ENCODE data around the gene BBS5.
"Not testable (repeated sequence)": the region's sequence is repeated elsewhere in the genome, so short reads cannot be mapped to it uniquely, and the experiment has no call there.

Gene BBS5

GRCh38 chr2:169446452-169446851, 32.8 kb upstream of the BBS5 start:
- H3K36me3 ChIP-seq (replicated peaks; ENCODE audit: low read depth, low read length): no peaks in the 10 kb centered on the region
- H3K79me2 ChIP-seq (ENCODE audit: low read length): no peaks in the 10 kb centered on the region
- H2AFZ ChIP-seq (ENCODE audit: low read depth, low read length): no peak overlapping the region
- H4K20me1 ChIP-seq (ENCODE audit: insufficient read depth, low read length): no peaks in the 10 kb centered on the region
- no peaks in the 10 kb centered on the region for H3K4me1 ChIP-seq (ENCODE audit: low read length)
- no peaks in the 10 kb centered on the region; the same call in 1 of the 2 replicates for H3K27me3 ChIP-seq (ENCODE audit: low read depth, low read length)
- H3K4me3 ChIP-seq (ENCODE audit: low read length): no peak overlapping the region
- TF ChIP-seq EZH2phosphoT487 (IDR thresholded peaks at IDR 0.05; ENCODE audit: low read depth): no peak
- TF ChIP-seq CTCF (IDR thresholded peaks at IDR 0.05; ENCODE audit: low read depth, low read length): no peak
- no peak overlapping the region for H3K4me2 ChIP-seq (ENCODE audit: low read length)
- no peak overlapping the region for H3K27ac ChIP-seq (ENCODE audit: low read length)
- no peak overlapping the region for H3K9ac ChIP-seq (ENCODE audit: low read length)
- H3K9me3 ChIP-seq (ENCODE audit: insufficient read depth, low read length): no peaks in the 10 kb centered on the region

GRCh38 chr2:169448316-169448715, 31.0 kb upstream of the BBS5 start:
- Histone ChIP-seq H3K9me3 (ENCODE audit: insufficient read depth, low read length) (no peaks in the 10 kb centered on the region), H3K27ac (ENCODE audit: low read length) (no peak overlapping the region), H3K27me3 (ENCODE audit: low read depth, low read length) (no peaks in the 10 kb centered on the region), H3K4me2 (ENCODE audit: low read length) (no peak overlapping the region), H3K79me2 (ENCODE audit: low read length) (no peaks in the 10 kb centered on the region), H4K20me1 (ENCODE audit: insufficient read depth, low read length) (no peaks in the 10 kb centered on the region), H3K9ac (ENCODE audit: low read length) (no peak overlapping the region), H2AFZ (ENCODE audit: low read depth, low read length) (no peak overlapping the region), H3K36me3 (replicated peaks; ENCODE audit: low read depth, low read length) (no peaks in the 10 kb centered on the region), H3K4me1 (ENCODE audit: low read length) (no peaks in the 10 kb centered on the region), H3K4me3 (ENCODE audit: low read length) (no peak overlapping the region)
- TF ChIP-seq CTCF (IDR thresholded peaks at IDR 0.05; ENCODE audit: low read depth, low read length) (no peak), EZH2phosphoT487 (IDR thresholded peaks at IDR 0.05; ENCODE audit: low read depth) (no peak)

GRCh38 chr2:169448865-169449264, 30.4 kb upstream of the BBS5 start:
- no peak overlapping the region for H3K27ac ChIP-seq (ENCODE audit: low read length)
- no peaks in the 10 kb centered on the region for H3K79me2 ChIP-seq (ENCODE audit: low read length)
- no peak overlapping the region for H3K4me3 ChIP-seq (ENCODE audit: low read length)
- no peaks in the 10 kb centered on the region for H3K9me3 ChIP-seq (ENCODE audit: insufficient read depth, low read length)
- no peak overlapping the region for H2AFZ ChIP-seq (ENCODE audit: low read depth, low read length)
- H4K20me1 ChIP-seq (ENCODE audit: insufficient read depth, low read length): no peaks in the 10 kb centered on the region
- no peaks in the 10 kb centered on the region for H3K27me3 ChIP-seq (ENCODE audit: low read depth, low read length)
- no peak overlapping the region for H3K4me2 ChIP-seq (ENCODE audit: low read length)
- no peak overlapping the region for H3K9ac ChIP-seq (ENCODE audit: low read length)
- H3K4me1 ChIP-seq (ENCODE audit: low read length): no peaks in the 10 kb centered on the region
- TF ChIP-seq EZH2phosphoT487 (IDR thresholded peaks at IDR 0.05; ENCODE audit: low read depth): no peak
- TF ChIP-seq CTCF (IDR thresholded peaks at IDR 0.05; ENCODE audit: low read depth, low read length): no peak
- H3K36me3 ChIP-seq (replicated peaks; ENCODE audit: low read depth, low read length): no peaks in the 10 kb centered on the region

GRCh38 chr2:169452080-169452479, 27.2 kb upstream of the BBS5 start:
- Histone ChIP-seq H4K20me1 (ENCODE audit: insufficient read depth, low read length) (no peaks in the 10 kb centered on the region), H3K27me3 (ENCODE audit: low read depth, low read length) (no peaks in the 10 kb centered on the region), H3K27ac (ENCODE audit: low read length) (no peak overlapping the region), H3K4me2 (ENCODE audit: low read length) (no peak overlapping the region), H3K4me3 (ENCODE audit: low read length) (no peak overlapping the region), H3K36me3 (replicated peaks; ENCODE audit: low read depth, low read length) (no peaks in the 10 kb centered on the region), H3K9me3 (ENCODE audit: insufficient read depth, low read length) (no peaks in the 10 kb centered on the region), H3K79me2 (ENCODE audit: low read length) (no peaks in the 10 kb centered on the region), H3K9ac (ENCODE audit: low read length) (no peak overlapping the region), H2AFZ (ENCODE audit: low read depth, low read length) (no peak overlapping the region), H3K4me1 (ENCODE audit: low read length) (no peaks in the 10 kb centered on the region)
- TF ChIP-seq EZH2phosphoT487 (IDR thresholded peaks at IDR 0.05; ENCODE audit: low read depth): no peak
- peak; percentile 53 for TF ChIP-seq CTCF (IDR thresholded peaks at IDR 0.05; ENCODE audit: low read depth, low read length)

- H3K4me2 ChIP-seq (ENCODE audit: low read length); H3K9me3 ChIP-seq (ENCODE audit: insufficient read depth, low read length); H3K27ac ChIP-seq (ENCODE audit: low read length); H3K27me3 ChIP-seq (ENCODE audit: low read depth, low read length); H3K79me2 ChIP-seq (ENCODE audit: low read length); H3K36me3 ChIP-seq (replicated peaks; ENCODE audit: low read depth, low read length); H3K4me3 ChIP-seq (ENCODE audit: low read length); H2AFZ ChIP-seq (ENCODE audit: low read depth, low read length); H3K9ac ChIP-seq (ENCODE audit: low read length); H4K20me1 ChIP-seq (ENCODE audit: insufficient read depth, low read length); H3K4me1 ChIP-seq (ENCODE audit: low read length): not testable (repeated sequence)
Observed at GRCh38 chr2:169453044-169453443, 26.2 kb upstream of the BBS5 start.

All from OCI-LY3 (cell line).